Right lobe of liver (tissue), 6 donors: ENCODE measurements around the gene JUN. TPM values are rescaled to one million over a fixed set of nuclear protein-coding genes. Genes with fewer than 3 reads are reported as not detected.

Experiments
- ATAC-seq, 4 donors: fragments of 200-7000 bp; cut with Tn5 transposase; one replicate each; pipeline ENCODE4 v1.9.1; 2020; ENCODE audit warnings: mild to moderate bottlenecking in 4 of 4, moderate library complexity in 4 of 4
- DNase-seq, 3 donors: peaks; one replicate each; pipeline ENCODE4 v3.0.0-alpha.2; 2020
- H3K27ac ChIP-seq, 3 donors: fragments of 200-600 bp; one replicate each; pipeline ENCODE4 v1.8.0; 2022
- H3K27me3 ChIP-seq, 2 donors: fragments of 200-600 bp; one replicate each; pipeline ENCODE4 v1.8.0; 2022
- H3K36me3 ChIP-seq, 4 donors: fragments of 200-600 bp; sonication (generic) in 1 of 4; one replicate each; pipeline versions ENCODE4 v1.5.1 to v1.8.0; 2017 to 2022; ENCODE audit warnings: control low read depth in 1 of 4
- H3K4me1 ChIP-seq, 4 donors: fragments of 200-600 bp; sonication (generic) in 1 of 4; one replicate each; pipeline versions ENCODE4 v1.5.1 to v1.8.0; 2017 to 2022; ENCODE audit warnings: control low read depth in 1 of 4
- H3K4me3 ChIP-seq, 3 donors: fragments of 200-600 bp; one replicate each; pipeline ENCODE4 v1.8.0; 2022
- H3K9me3 ChIP-seq, 4 donors: fragments of 200-600 bp; sonication (generic) in 1 of 4; one replicate each; pipeline versions ENCODE4 v1.5.1 to v1.8.0; 2017 to 2022; ENCODE audit warnings: control low read depth in 1 of 4
- CTCF ChIP-seq, 4 donors: fragments of 200-600 bp in 3 of 4; fragments of 450-650 bp in 1 of 4; IDR thresholded peaks; one replicate each; pipeline versions ENCODE4 v1.5.1 to v1.8.0; 2016 to 2022; ENCODE audit warnings: antibody characterized with exemption in 4 of 4, mild to moderate bottlenecking in 2 of 4
- POLR2A ChIP-seq: fragments of 450-650 bp; IDR thresholded peaks from one replicate; pipeline ENCODE4 v1.6.1; 2017; ENCODE audit warnings: antibody characterized with exemption, mild to moderate bottlenecking
- WGBS: methylation state at CpG from one replicate; pipeline ENCODE4 v1.1.6; 2018; ENCODE audit warnings: low coverage, low lambda C conversion rate; ENCODE audit not compliant: insufficient coverage; ENCODE audit errors: missing lambda C conversion rate; 5-methylcytosine and 5-hydroxymethylcytosine counted together
- intact Hi-C, 2 donors: fragments of 100-400 bp; cut with DNase I; formaldehyde crosslinking; loops; one replicate each; pipeline versions ENCODE4 v1.11.2 to v1.14.1; 2022
- total RNA-seq, 6 experiments: library from RNA; depleted of rRNA in 2 of 6; stranded (reverse); fragments of >200 nt in 2 of 6; fragmentation: NEBNext Ultra II Directional in 3 of 6; extraction: Animal tissue kit (Norgen Biotek cat#: 25700) in 3 of 6; gene quantifications; one replicate each; pipeline versions ENCODE4 v1.1.0 to v1.2.4, GENCODE V29; 2016 to 2023
- donor health status: DM: no; HTN: yes; CAD: no.
- donor health status: DM: no; HTN: no; CAD: no.
- donor health status: DM: no; HTN: no; CAD: no.
- donor health status: DM: no; HTN: yes; CAD: no.
- donor health status: DM: no; HTN: yes; CAD: no.

Gene JUN
- total RNA-seq, 6 experiments from 2014 or later: 9.3 to 116 (median 88.1) TPM

DNA sequence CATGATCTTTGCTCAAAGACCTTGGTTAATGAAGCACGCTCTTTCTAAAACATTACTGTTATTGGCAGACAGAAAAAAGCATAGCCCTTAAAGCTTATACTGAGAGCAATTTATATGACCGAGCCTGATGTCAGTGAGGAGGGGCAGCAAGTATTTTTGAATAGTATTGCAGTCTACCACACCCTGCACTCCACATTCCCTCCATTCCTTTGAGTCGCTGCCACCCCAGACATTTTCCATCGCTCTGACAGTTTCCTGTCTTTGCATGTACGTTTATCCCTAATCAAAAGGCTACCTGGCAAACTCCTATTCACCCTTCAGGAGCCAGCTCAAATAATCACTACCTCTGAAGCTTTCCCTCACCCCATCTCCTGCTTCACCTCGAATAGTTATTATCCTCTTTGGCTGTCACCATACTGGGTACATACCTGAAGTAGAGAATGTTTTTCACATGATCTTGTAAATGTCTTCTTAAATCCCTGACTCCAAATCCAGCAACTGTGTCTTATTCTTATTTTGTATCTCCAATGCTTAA is 5.5 kb upstream of the JUN start:
- H3K27ac ChIP-seq: no peak overlapping the region
- H3K4me1 ChIP-seq: peaks cover 0 to 6% (median 4%) of the 10 kb centered on the region in 4 donors
- DNase-seq (no peak), ATAC-seq (no peak)
- intact Hi-C loops: no loop called here
- H3K4me3 ChIP-seq: no peak overlapping the region
- no peak for TF ChIP-seq POLR2A
- TF ChIP-seq CTCF (IDR thresholded peaks at IDR 0.05): no peak
- no peaks in the 10 kb centered on the region for H3K36me3 ChIP-seq
- H3K9me3 ChIP-seq: no peaks in the 10 kb centered on the region
- 73% methylated on average over 6 of the region's 6 CpGs for WGBS
- H3K27me3 ChIP-seq: no peaks in the 10 kb centered on the region

DNA sequence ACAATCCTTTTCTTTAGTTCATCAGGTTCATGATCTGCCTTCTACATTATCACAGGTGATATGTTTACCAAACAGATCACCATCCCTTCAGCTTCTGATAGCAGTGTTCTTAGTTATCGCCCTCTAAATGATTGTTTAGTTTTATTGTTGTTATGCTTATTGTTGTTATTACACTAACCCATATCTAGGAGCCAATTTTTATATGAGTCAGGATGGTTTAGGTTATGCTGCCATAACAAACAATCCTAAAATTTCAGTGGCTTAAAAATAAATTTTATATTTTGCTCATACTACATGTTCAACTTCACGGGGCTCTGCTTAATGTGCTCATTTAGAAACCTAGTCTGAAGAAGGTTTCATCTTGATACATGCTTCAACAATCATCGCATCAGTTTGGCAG is 4.4 kb upstream of the JUN start:
- intact Hi-C loops: no loop called here
- no peaks in the 10 kb centered on the region for H3K27me3 ChIP-seq
- 88% methylated on average over 3 of the region's 3 CpGs for WGBS
- no peaks in the 10 kb centered on the region for H3K36me3 ChIP-seq
- peaks cover 0 to 6% (median 4%) of the 10 kb centered on the region in 4 donors for H3K4me1 ChIP-seq
- ATAC-seq (no peak), DNase-seq (no peak)
- no peak overlapping the region for H3K4me3 ChIP-seq
- no peak for TF ChIP-seq POLR2A
- TF ChIP-seq CTCF (IDR thresholded peaks at IDR 0.05): no peak
- no peaks in the 10 kb centered on the region for H3K9me3 ChIP-seq
- no peak overlapping the region for H3K27ac ChIP-seq

DNA sequence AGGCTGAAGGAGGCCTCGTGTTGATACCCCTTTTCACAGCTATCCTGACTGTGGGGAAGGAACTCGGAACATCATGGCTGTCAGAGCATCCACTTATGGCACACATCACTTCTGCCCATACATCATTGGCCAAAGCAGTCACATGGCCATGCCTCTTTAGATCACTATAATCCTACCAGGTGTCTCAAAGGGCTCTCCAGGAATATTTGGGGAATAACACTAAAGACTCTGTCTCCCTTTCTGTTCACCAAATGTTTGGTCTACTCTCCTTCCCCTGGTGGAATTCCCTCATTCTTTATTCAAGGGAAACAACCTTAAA is 3.0 kb upstream of the JUN start:
- Histone ChIP-seq H3K4me3 (no peak overlapping the region), H3K27ac (no peak overlapping the region), H3K27me3 (no peaks in the 10 kb centered on the region), H3K9me3 (no peaks in the 10 kb centered on the region), H3K36me3 (no peaks in the 10 kb centered on the region), H3K4me1 (peaks cover 0 to 6% (median 4%) of the 10 kb centered on the region in 4 donors)
- 70% methylated on average over 2 of the region's 2 CpGs for WGBS
- ATAC-seq: no peak
- TF ChIP-seq POLR2A: no peak
- no peak for TF ChIP-seq CTCF (IDR thresholded peaks at IDR 0.05)
- intact Hi-C loops: no loop called here
- DNase-seq: no peak

DNA sequence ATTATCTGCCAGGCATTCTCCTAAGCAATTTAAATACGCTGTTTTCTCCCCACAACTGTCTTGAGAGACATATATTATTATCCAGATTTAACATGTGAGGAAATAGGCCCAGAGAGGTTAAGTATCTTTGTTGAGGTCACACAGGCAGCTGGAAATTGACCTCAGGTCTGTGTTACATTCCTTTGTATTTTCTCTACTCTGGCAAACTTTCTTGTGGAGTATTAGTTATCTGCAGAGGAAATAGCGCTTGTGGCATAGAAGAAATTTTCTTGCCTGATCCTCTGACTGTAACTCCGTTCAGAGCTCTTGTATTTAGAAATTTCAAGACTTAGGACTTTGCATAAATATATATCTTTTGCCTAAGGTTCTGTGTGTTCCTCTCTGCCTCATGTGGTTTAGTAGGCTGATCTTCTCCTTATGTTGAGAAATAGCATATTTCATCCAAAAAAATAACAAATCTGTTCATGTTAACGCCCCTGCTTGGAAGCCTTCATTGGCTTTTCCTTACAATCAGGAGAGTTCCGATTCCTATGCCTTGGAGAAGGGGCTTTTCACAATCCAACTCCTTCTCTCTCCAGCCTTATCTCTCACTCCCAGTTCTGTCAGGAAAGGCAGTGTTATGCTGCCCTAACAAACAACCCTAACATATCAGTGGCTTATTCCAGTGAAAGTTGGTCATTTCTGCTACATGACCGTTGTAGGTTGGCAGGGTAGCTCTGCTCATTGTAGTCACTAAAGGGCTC is 2.5 kb upstream of the JUN start:
- WGBS: 84% methylated on average over 6 of the region's 6 CpGs
- intact Hi-C loops: no loop called here
- Histone ChIP-seq H3K27ac (peak overlapping the region; percentile 99 to 100 (median 100)), H3K4me1 (peaks cover 0 to 7% (median 4%) of the 10 kb centered on the region in 4 donors), H3K36me3 (no peaks in the 10 kb centered on the region), H3K9me3 (no peaks in the 10 kb centered on the region), H3K27me3 (no peaks in the 10 kb centered on the region), H3K4me3 (no peak overlapping the region)
- DNase-seq (no peak), ATAC-seq (no peak)
- TF ChIP-seq POLR2A (no peak), CTCF (IDR thresholded peaks at IDR 0.05) (no peak)
